Amniotic stem cell (primary cell): Measurements from ENCODE around the gene SERF1A.
"Not testable (repeated sequence)": the region's sequence is repeated elsewhere in the genome, so short reads cannot be mapped to it uniquely, and the experiment has no call there.

Experiments used
- DNase-seq: peaks from one replicate; lab custom pipeline; 2025; lab: John Stamatoyannopoulos, UW

SERF1A gene

GRCh38 chr5:70900533-70901271 lies at the start of gene SERF1A:
SERF1A (plus strand) TSS chr5:70900669; CDS start chr5:70900870, 201 bp downstream.
- DNase-seq, result not testable (repeated sequence)

GRCh38 chr5:70866778-70867177 lies 33.7 kb upstream of the SERF1A start:
- not testable (repeated sequence) for DNase-seq

- not testable (repeated sequence) for DNase-seq
Measured at GRCh38 chr5:70870626-70871025, 29.8 kb upstream of the SERF1A start.

GRCh38 chr5:70896076-70896475 lies 4.4 kb upstream of the SERF1A start:
- DNase-seq, result not testable (repeated sequence)

- DNase-seq, result not testable (repeated sequence)
Measured at GRCh38 chr5:70901272-70901571, 753 bp downstream of the SERF1A start.

- DNase-seq, result not testable (repeated sequence)
Measured at GRCh38 chr5:70906624-70907023, 6.2 kb downstream of the SERF1A start.

GRCh38 chr5:70916829-70917228 lies 16.4 kb downstream of the SERF1A start:
- not testable (repeated sequence) for DNase-seq

- not testable (repeated sequence) for DNase-seq
Measured at GRCh38 chr5:70925211-70925562, 24.7 kb downstream of the SERF1A start.

GRCh38 chr5:70931709-70932368 lies 31.4 kb downstream of the SERF1A start:
- not testable (repeated sequence) for DNase-seq

- not testable (repeated sequence) for DNase-seq
Measured at GRCh38 chr5:70932560-70932959, 32.1 kb downstream of the SERF1A start.

GRCh38 chr5:70953068-70953467 lies 52.6 kb downstream of the SERF1A start:
- DNase-seq, result not testable (repeated sequence)
